GM18499 (cell line): ENCODE results near the gene NR5A1.

ENCODE experiments used
- ATAC-seq: cut with Tn5 transposase; IDR thresholded peaks from one replicate; pipeline ENCODE4 v1.9.1; 2021; ENCODE audit warnings: moderate number of reproducible peaks; ENCODE audit not compliant: insufficient read depth, unreplicated experiment

NR5A1 gene

GRCh38 chr9:124468061-124468740 is 39.0 kb downstream of the NR5A1 start:
- ATAC-seq: no peak

GRCh38 chr9:124467410-124468060 is 39.7 kb downstream of the NR5A1 start:
- ATAC-seq: no peak

GRCh38 chr9:124465736-124466135 is 41.5 kb downstream of the NR5A1 start:
- ATAC-seq: no peak

- ATAC-seq: no peak
Observed at GRCh38 chr9:124462739-124463138, 44.5 kb downstream of the NR5A1 start.

- no peak for ATAC-seq
Observed at GRCh38 chr9:124458441-124458840, 48.8 kb downstream of the NR5A1 start.

- no peak for ATAC-seq
Observed at GRCh38 chr9:124457887-124458431, 49.2 kb downstream of the NR5A1 start.

- ATAC-seq: no peak
Observed at GRCh38 chr9:124457079-124457886, 49.9 kb downstream of the NR5A1 start.

- no peak for ATAC-seq
Observed at GRCh38 chr9:124456341-124457078, 50.7 kb downstream of the NR5A1 start.

GRCh38 chr9:124455820-124456219 is 51.4 kb downstream of the NR5A1 start:
- ATAC-seq: no peak

- no peak for ATAC-seq
Observed at GRCh38 chr9:124454791-124455443, 52.3 kb downstream of the NR5A1 start.

GRCh38 chr9:124454296-124454695 is 52.9 kb downstream of the NR5A1 start:
- ATAC-seq: no peak

GRCh38 chr9:124453586-124454191 is 53.5 kb downstream of the NR5A1 start:
- no peak for ATAC-seq

GRCh38 chr9:124452841-124453585 is 54.2 kb downstream of the NR5A1 start:
- no peak for ATAC-seq

- ATAC-seq: no peak
Observed at GRCh38 chr9:124452326-124452725, 54.9 kb downstream of the NR5A1 start.

GRCh38 chr9:124450931-124451661 is 56.1 kb downstream of the NR5A1 start:
- no peak for ATAC-seq

- ATAC-seq: no peak
Observed at GRCh38 chr9:124450241-124450924, 56.8 kb downstream of the NR5A1 start, which contains the start of gene ADGRD2. ADGRD2 (plus strand) TSS chr9:124450451; CDS start chr9:124451667, 1,216 bp downstream.

GRCh38 chr9:124449381-124450151 is 57.6 kb downstream of the NR5A1 start:
- no peak for ATAC-seq
